ENCODE results near the gene NGEF.

DNA sequence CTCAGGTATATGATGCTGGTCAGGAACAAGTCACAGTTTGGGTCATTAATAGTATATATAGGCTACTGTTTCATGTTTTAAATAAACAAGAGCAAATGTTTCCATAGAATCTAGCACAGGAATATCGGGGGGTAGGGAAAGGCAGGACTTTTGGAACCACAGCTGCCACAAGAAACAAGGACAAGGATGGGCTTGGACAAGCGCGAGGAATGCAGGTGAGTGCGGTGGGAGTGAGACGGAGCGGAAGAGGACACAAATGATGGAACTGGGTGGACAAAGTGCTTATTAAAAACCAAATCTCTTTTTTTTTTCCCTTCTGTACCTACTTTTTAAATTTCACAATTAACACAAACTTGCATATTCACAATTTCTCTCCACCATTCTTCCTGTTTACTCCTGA is 93.9 kb downstream of the NGEF start:
- TF ChIP-seq, protein P1, sequence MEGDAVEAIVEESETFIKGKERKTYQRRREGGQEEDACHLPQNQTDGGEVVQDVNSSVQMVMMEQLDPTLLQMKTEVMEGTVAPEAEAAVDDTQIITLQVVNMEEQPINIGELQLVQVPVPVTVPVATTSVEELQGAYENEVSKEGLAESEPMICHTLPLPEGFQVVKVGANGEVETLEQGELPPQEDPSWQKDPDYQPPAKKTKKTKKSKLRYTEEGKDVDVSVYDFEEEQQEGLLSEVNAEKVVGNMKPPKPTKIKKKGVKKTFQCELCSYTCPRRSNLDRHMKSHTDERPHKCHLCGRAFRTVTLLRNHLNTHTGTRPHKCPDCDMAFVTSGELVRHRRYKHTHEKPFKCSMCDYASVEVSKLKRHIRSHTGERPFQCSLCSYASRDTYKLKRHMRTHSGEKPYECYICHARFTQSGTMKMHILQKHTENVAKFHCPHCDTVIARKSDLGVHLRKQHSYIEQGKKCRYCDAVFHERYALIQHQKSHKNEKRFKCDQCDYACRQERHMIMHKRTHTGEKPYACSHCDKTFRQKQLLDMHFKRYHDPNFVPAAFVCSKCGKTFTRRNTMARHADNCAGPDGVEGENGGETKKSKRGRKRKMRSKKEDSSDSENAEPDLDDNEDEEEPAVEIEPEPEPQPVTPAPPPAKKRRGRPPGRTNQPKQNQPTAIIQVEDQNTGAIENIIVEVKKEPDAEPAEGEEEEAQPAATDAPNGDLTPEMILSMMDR (IDR thresholded peaks at IDR 0.05), result no peak
- TF ChIP-seq POLR2A (IDR thresholded peaks at IDR 0.05), result no peak
